ENCODE results near the gene SPEG.

The SPEG gene

DNA sequence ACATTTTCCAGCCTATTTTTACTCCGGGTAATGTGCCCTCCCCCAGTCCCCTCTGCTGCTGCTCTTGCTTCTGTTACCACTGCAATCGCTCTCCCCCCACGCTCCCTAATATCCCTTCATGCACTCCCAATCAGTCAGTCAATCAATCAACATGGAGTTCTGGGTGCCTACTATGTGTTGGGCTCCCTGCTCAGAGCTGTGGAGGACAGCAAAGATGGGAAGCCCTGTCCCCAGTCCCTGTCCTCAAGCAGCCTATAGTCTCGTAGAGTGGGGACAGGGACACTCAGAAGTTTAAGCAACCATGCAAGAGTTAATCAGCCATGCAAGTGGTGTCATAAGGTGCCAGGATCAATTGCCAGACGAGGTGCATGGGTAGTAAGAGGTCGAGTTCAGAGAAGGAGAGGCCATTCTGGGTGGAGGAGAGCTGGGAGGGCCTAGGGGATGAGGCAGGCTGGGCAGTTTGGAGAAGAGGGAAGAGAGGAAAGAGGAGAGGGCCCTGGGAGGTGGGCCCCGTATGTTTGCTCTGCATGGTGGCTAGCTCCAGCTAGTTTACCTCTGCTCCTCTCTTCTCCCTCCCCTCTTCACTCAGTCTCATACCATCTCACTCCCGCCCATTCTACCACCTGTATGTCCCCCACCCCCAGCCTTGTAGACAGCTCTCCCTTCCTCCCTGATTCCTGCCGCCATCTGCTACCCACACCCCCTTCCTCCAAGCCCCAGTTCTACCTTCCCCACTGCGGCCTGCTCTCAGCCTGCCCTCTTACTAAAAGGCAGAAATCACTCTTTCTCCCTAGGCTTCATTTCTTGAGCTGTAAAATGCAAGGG, 83.5 kb downstream of the SPEG start:
- DNase-seq, result no peak

DNA sequence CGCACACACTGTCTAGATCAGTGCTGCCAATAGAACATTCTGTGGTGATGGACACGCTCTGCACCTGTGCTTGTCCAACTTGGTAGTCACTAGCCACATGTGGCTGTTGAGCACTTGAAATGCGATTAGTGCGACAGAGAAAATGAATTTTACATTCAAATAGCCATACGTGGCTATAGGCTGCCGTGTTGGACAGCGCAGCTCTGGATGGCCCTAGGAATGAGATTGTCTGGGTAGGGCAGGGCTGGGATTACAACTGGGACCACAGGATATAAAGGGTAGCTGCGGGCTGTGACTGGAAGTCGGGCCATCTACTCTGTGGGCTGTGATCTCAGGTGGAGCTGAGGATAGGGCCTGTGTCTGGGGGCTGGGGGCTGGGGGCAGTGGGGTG, 84.9 kb downstream of the SPEG start:
- DNase-seq, result no peak

DNA sequence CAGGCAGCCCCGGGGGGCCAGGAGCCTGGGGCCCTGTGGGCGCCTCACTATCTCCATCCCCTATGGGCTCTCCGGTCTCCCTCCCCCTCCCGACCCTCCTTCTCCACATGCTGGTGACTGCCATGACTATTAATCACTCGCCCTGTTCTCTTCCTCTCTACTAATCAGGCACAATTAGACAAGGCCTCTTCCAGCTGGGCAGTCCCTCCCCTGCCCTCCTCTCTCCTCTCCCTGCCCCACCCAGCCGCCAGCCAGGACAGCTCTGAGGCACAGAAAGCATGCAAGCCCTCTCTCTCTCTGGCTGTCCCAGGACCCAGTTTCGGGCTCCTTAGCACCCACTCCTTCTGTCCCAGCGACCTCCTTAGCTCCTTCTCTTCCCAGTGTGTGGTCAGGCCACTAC, 85.4 kb downstream of the SPEG start:
- no peak for DNase-seq

DNA sequence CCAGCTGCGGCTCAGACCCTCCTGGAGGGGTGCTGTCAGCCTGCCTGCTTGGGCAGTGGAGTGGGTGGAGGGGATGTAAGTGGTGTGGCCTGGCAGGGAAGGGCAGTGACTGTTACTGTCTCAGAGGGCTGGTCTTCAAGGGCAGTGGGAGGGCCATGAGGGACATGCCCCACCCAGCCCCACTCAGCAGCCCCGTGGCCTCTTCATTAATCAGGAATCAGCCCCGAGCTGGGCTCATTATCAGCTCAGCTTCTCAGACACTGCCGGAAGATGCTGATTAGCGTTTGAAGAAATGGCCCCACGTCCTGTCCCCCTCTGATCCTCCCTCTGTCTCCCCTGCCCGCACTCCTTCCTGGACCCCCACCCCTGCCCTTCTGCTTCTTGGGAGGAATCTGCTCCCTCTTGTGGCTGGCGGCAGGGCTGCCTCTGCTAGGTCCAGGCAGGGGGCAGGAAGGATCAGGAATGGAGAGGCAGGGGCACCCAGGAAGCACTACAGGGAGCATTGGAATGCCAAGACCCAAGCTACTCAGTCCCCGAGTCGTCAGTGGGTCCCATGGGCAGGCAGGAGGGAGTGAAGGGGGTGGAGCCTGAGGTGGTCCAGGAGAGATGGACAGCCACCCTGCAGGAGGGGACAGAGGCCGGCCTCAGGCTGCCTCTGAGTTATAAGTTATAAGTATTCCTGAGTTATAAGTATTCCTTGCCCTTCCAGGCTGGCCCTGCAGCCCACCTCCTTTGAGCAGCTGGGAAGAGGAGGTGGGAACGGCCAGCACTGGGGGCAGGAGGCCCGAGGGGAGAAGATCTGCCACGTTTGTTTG, 86.6 kb downstream of the SPEG start:
- no peak for DNase-seq

DNA sequence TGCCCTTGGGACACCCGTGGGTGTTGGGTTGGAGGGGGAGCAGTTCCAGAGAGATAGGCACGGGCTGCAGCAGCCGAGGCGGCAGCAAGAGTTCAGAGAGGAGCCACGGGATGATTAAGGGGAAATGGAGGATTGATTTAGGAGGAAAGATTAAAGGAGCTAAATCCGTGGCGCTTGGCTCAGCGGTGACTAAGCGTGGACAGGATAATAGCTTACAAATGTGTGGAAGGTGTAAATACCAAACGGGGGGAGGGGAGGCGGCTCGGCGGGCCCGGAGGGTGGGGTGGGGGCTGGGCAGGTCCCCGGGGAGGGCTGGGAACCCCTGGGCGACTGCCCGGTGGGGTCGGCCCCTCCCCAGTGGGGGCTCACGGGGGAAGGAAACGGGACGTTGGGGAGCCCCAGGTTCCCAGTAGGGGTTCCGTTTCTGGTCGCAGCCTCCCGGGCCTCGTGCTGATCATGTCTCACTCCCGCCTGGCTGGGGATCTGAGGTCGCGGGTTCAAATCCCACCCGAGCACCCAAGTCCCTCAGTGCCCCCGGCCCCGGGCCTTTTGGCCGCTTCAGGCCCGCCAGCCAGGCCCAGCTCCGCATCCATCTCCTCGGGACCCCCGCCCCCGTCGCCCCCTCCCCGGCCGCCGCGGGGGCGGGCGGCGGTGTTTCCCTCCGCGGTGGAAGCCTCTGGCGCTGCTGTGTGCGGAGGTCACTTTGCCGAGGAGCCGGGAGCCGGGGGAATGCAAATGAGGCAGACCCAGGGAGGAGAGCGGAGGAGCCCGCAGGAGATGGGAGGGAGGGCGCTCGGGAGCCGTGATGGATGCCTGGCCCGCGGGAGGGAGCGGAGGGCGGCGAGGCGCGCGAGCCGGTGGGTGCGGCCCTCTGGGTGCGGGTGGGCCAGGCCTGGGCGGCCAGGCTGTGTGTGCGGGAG, 87.7 kb downstream of the SPEG start:
- DNase-seq, result no peak

DNA sequence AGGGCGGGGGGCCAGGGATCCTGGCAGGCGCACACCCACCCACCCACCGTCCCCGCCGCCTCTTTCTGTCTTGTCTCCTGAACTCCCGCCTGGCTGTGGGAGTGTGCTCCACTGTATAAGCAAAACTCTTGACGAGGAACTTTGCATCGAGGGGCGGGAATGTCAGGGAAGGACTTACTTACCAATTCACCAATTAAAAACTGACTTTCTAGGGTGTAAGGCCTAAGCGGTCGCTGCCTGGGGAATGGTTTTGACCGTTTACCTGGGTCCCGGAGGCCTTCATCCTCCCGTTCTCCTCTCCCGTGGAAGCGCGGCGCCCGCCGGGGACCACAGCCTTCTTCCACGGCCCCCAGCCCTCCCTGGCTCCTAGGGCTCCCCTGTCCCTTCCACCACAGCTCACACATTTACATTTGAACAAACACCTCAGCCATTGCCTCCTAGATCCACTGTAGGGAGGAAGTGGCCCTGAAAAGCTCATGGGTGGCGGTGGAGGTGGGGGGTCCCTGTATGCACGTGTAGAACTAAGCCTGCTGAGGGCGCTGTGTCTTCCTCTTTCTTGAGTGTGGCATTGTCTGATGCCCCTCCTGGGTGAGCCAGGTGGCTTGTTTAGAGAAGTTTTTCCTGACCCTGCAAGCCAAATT, 88.5 kb downstream of the SPEG start:
- no peak for DNase-seq

DNA sequence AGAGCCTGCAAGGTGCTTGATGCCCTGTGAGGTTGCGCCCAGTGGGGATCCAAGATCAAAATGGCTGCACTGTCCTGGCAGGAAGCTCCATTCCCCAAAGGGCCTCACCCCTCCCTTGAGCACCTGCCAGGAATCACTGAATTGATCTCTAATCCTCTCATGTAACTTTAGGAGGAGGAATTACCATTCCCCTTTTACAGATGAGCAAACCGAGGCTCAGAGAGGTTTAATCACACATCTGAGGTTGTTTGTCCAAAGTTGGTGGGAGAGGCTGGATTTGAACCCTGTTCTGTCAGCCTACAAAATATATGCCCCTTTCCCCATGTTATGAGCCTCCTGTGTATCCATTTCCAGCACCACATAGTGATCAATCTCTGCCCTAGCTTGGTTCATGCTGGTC, 90.2 kb downstream of the SPEG start:
- no peak for DNase-seq

DNA sequence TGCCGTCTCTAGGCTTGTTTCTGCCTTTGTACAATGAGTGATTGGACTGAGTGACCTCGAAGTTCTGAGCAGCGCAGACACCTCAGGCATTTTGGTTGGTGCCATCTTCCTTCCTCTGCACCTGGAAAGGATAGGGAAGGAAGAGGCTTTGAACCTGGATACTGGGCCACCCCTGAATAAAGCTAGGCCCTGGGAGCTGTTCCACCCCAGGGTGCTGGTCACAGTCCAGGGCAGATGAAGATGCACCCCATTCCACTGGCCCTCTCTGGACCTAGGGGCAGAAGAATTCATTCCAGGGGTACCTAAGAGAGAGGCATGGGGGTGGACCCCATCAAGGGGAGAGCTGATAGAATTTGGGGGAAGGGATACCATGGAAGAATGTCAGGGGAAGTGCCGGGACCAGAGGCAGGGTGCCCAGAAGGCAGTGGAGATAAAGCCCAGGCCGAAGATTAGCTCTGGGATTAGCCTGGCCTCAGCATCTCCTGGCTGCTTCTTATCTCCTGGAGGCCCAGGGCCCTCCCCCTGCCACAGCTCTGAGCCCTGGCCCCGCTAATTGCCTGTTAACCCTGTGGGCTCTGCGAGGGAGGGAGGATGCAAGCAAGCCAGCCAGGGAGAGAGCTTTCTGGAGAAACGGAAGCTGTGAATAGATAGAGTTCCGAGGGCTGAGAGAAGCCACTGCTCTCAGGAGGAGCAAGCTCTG, 91.0 kb downstream of the SPEG start:
- no peak for DNase-seq

DNA sequence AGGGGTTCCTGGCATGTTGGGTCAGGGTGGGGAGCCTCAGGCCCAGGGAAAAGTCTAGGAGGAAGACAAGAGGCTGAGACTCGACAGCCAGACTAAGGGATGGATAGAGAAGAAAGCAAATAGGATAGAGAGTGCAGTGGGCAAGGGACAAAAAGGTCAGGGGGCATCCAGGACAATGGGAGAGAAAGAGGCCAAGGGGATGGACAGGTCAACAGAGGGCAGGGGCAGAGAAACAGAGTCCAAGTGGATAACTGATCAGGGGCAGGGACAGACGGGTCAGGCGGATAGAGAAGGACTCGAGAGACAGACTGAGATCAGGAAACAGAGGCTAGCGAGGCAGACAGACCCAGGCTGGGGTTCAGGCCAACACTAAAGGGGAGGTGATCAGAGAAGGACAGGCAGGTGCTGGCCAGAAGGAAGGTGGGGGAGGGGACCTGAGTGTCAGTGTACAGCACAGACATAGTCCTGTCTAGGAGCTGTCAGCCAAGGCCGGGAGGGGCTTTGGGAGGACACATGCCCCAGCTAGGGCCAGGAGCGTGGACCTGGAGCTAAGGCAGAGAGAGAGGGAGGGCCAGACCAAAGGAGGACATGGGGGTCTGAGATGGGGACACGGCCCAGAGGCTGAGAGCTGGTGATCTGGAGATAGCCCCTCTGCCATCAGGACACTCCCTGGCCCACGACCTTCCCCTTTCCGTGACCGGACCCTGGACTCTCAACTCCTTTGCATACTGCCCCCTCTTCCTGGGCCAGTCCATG, 91.9 kb downstream of the SPEG start:
- DNase-seq, result no peak

DNA sequence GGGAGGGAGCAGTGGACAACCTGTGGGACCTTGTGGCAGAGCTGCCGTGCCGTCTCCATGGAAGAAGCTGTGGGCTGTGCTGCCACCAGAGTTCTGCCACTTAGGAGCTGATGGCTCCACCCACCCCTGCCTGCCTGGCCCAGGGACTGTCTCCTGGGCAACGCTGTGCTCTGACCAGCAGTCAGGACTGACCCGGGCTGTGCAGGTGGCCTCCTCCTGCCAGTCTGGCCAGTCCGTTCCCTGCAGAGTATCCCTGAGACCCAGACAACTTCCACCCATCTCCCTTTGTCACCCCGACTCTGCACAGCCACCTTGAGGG, 92.4 kb downstream of the SPEG start:
- peak; percentile 18 for DNase-seq

DNA sequence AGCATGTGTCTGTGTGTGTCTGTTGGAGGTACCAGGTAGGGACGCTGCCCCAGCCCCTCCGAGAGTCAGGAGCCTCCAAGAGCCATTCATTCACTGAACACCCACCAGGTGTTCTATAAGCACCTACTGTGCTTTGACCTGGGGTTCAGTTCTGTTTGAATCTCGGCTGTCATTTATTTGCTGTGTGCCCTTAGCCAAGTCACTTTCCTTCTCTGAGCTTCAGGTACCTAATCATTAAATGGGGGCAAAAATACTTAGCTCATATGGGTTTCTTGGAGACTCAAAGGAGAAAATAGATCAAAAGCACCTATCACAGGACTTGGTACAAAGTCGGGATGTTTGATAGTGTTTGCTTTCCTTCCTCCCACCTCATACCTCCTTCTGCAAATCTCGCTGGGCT, 92.8 kb downstream of the SPEG start:
- DNase-seq, result no peak

DNA sequence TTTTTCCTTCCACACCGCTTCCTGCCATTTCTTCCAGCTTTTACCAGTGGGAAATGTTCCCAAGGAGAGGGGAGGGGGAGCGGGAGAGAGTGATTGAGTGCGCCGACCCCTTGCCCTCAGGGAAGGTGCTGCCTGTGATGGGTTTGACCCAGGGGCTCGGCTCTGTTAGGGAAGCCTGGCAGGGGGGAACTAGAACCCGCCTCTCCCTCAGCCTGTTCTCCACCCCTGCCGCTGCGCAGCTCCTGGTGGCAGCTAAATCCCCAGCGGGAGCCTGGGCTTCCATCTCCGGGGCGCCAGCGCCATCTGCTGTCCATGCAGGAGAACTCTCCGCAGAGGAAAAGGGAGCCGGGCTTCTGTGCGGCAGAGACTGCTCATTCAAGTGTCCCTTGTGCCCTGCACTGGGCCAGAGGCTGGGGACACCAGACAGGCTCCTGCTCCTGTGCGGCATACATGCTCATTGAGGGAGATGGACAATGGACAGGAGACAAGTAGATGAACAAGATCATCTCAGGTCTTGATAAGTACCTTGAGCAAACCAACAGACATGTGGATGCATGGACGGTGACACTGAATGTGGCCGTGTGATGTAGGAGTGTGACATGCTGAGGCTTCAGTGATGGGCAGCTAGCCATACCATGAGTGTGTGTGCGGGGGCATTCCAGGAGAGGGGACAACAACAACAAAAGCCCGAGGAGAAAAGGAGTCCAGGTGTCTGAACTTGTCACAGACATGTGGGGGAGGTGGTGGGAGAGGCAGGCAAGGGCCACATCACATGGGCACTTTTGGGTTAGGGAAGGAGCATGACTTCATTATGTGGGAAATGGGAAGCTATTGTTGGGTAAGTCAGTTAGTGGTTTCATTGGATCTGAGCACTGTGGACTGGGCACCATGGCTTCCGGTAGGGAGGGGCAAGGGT, 95.7 kb downstream of the SPEG start:
- DNase-seq, result peak; percentile 73

DNA sequence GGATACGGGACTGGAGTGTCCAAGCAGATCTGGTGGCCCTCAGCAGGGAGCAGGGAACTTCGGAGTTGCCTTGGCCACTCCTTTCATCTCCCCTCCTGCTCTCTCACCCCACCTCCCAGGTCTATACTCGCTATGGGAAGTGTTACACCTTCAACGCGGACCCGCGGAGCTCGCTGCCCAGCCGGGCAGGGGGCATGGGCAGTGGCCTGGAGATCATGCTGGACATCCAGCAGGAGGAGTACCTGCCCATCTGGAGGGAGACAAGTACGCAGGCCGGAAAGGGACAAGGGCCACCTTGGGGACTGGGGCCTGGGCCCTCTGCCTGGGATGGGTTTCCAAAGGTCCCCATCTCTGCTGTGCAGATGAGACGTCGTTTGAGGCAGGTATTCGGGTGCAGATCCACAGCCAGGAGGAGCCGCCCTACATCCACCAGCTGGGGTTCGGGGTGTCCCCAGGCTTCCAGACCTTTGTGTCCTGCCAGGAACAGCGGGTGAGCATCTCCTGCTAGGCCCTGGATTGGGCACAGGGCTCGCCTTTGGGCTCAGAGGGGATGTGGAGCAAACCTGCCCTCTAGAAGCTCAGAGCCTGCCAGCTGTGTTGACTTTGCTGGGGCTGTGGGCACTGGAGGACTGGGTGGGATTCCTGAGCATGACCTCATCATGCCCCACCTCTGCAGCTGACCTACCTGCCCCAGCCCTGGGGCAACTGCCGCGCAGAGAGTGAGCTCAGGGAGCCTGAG, 97.2 kb downstream of the SPEG start:
- DNase-seq, result peak; percentile 42

DNA sequence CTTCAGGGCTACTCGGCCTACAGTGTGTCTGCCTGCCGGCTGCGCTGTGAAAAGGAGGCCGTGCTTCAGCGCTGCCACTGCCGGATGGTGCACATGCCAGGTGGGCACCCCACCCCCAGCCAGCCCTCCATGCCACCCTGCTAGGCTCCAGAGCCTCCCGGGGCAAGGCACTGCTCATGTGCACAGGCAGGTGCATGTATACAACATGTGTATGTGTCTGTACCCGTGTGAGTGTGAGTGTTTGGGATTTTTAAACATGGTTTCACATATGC, 97.7 kb downstream of the SPEG start:
- DNase-seq, result no peak

DNA sequence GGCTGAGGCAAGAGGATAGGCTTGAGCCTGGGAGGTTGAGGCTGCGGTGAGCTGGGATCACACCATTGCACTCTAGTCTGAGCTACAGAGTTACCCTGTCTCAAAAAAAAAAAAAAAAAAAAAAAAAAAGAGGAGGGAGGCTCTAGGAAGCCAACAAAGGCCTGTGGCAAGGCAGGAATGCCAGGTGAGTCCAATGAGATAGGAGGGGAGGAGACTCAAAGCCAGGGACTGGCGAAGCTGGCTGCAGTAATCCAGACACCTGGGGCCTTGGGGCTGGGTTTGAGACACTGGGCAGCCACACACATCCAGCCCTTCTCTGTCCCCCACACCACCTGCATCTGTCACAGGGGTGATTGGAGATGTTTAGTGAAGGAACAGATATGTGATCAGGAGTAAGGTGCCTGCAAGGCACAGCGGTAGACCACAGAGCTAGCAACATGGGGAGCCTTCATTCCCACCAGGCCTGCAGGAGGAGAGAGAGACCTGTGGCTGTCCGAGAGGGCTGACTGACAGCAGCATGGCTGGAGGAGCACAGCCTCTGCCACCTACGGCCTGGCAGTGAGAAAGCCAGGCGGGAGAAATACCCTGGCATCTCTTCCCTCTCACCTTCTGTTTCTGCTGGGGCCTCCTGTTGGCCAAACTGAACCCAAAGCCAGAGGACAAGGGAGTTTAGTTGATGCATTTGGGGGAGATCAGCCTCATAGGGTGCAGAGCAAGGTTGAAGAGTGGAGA, 99.5 kb downstream of the SPEG start:
- no peak for DNase-seq

DNA sequence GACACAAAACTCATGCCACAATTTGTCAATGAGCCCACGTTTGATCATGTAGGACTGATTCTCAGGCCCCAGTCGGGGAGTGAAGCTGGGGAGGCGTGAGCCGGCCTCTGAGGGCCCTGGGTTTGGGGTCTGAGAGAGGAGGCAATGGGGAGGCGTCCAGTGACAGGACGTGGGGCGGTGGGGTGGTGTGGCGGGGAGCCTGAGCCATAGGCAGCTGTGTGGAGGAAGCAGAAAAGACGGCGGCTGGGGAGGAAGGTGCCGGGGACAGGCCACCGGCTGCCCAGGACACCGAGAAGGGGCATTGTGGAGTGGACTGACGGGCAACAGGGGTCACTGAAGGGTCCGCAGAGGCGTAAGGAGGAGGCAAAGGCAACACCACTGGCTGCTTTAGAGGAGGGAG, 101.8 kb downstream of the SPEG start:
- DNase-seq, result no peak

DNA sequence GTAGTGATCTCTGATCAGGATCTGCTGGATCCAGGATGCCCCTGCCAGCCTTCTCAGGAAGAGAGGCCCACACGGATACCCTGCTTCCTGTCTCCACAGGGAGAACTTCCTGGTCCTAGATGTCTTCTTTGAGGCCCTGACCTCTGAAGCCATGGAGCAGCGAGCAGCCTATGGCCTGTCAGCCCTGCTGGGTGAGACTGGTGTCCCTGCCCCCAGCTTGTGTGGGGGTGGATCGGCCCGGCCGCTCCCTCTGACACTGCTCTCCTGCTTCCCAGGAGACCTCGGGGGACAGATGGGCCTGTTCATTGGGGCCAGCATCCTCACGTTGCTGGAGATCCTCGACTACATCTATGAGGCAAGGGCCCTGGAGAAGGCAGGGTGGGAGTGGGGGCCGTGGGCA, 102.3 kb downstream of the SPEG start:
- DNase-seq, result no peak

DNA sequence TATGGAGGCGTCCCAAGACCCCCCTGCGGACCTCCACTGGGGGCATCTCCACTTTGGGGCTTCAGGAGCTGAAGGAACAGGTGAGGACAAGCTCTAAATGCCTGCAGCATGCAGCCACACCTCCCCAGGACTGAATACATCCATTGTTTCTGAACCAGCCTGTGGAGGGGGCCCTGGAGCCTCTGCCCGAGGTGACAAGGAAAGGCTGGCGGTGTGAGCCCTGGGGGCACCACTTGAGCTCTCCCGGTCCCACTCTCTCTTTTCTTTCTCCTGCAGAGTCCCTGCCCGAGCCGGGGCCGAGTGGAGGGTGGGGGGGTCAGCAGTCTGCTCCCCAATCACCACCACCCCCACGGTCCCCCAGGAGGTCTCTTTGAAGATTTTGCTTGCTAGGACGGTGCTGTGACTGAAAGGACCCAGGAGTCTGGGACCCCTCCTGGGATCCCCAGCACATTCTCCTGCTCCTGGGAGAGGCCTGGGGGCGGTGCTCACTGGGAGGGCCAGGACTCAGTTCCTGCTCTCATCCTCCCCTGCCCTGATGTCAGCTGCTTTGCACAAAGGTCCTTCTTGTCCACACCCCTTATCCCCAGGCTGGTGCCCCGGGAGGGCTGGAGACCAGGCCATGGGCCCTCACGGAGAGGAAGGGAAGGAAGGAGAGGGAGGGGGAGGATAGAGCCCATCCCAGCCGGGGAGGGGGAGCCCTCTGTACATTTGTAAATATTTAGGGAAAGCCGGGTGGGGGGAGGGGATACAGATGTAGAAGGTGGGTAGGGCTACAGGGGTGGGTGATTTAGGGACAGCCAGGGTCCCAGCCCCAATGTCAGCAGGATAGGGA, 103.2 kb downstream of the SPEG start:
- no peak for DNase-seq
